GM19328 (cell line): Measurements from ENCODE around the gene CERK.

Source experiments
- ATAC-seq: cut with Tn5 transposase; IDR thresholded peaks from one replicate; pipeline ENCODE4 v1.9.1; 2021; ENCODE audit warnings: mild to moderate bottlenecking, moderate library complexity; ENCODE audit not compliant: unreplicated experiment

The CERK gene

DNA sequence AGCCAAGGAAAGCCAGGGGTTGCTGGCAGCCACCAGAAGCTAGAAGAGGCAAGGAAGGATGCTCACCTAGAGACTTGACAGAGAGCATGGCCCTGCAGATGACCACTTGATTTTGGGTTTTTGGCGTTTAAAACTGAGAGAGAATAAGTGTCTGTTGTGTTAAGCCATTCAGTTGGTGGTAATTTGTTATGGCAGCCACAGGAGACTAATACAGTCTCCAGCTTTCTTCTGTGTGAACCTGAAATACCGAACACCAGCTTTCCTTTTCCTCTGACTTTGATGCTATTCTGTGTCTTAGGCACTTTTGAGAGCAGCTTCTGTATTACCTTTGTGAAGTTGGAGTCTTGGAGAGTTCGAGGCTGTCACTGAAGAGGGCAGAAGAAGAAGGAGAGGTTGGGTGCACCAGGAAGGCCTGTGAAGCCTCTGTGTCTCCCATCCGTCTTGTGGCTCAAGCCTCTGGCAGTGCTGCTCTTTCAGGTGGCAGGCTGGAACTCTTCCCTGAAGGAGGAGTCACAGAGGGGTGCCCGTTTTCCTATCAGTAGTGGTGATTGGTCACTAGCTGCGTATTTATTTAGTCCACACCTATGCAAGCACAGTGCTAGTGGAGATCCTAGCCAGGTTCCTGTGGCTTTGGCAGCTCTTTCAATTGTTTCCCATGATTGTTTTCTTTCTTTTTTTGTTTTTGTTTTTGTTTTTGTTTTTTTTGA, 26.9 kb upstream of the CERK start:
- ATAC-seq = no peak

DNA sequence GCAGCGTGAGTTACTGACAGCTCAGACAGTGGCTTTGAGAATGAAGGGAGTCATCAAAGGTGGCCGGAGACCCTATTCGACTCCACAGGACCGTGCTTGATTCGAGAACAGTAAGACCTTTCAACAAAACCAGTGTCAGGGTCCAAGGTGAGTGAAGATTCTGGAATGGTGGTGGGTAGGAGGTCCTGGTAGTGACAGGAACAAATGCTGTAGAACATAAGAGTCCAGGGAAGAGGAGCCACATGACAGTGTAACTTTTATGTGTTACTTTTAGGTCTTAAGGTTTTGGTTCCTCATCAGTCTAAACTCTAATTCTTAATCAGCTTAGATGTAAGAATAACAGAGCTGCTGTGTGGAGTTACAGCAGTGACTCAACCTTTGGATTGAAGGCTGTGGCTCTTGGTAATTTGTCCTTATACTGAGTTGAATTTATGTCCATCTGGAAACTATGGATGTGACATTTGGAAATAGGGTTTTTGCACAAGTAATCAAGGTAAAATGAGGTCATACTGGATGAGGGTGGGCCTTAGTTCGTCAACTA, 26.2 kb upstream of the CERK start:
- ATAC-seq = no peak

DNA sequence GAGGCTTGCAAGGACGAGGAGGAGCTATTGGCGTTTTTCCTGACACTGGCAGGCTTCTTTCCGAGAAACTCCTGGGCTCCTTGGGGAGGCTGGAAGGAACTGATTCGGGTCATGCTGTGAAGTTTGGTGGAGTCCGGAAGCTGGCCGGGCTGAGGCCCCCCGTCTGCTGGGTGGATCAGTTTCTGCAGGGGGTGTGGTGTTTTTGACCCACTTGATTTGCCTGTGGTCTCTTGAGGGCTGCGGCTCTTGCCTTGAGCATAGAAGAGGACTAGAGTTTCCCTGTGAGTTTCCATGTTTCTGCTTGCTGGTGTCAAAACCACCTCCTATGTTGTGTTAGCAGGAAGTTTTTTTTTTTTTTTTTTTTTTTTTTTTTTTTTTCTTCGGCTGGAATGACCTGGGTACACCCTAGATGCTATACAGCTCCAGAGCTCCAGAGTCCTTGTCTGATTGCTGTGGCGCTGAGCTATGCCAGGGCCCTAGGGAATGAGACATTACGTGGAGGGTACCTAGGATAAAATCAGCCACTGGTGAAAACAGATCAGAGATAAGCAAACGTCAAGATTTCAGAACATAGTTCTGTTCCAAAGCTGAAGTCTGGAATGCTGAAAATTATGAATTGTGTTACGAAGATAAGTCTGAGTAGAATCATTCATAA, 25.1 kb upstream of the CERK start:
- ATAC-seq = peak; percentile 43

DNA sequence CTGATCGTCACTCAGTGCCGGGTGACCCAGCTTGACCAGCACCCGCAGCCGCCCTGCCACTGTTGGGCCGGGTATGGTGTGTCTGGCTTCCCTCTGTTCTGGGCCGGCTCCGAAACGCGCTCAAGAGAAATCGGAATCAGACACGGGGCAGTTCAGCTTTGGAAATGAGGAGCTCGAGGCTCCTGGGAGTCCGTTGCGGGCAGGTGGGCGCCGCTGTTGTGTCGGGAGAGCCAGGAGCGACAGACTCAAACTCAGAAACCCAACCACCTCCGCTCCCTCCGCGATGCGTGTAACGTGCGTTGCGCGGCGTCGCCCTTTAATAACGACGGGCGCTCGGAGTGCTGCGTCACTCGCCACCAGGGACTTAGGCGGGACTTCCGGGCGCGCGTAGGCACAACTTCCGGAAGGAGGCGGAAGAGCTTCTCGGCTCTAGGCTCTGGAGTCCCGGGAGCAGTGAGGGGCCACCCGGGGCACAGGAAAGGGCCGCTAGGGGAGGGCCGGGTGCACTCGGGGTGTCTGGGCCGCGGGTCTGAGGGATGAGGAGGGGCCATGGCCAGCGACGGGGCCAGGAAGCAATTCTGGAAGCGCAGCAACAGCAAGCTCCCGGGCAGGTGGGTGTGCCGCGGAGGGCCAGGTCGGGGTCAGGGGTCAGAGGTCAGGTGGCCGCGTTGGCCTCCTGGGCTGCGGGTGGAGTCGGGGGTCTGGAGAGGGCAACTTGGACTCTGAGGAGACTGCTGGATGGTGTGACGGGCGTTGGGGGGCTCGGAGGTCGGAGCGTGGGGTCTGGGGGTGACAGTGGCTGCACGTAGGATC, 24.4 kb upstream of the CERK start, which contains the start of gene TBC1D22A:
TBC1D22A (plus strand) TSS at position 413 of the 813 bp plus-strand sequence; CDS start at position 550, 137 bp downstream.
- peak; percentile 72 for ATAC-seq

DNA sequence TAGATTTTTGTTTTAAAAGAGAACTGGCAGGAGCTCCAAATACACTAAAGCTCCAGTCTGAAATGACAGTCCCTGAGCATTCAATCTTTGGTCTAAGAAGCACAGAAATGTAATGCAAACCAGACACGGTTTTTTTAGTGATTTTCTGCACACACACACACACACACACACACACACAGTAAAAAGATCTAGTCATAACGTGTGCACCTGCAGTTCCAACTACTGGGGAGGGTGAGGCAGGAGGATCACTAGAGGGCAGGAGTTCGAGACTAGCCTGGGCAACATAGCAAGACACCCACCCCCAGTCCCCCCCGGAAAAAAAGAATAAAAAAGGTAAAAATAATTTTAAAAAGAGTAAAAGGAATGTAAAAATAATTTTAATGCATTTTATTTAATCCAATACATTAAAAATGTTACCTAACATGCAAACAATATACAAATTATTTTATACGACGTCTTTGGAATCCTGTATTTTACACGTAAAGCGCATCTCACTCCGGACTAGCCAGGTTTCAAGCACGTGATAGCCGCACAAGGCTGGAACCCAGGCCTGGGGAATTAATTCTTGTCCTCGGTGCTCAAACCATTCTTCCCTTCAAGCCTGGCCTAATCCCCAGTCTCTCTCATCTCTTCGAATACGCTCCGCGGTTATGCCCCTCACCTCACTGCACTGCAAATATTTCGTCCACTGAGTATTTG, 23.6 kb upstream of the CERK start:
- ATAC-seq = no peak

DNA sequence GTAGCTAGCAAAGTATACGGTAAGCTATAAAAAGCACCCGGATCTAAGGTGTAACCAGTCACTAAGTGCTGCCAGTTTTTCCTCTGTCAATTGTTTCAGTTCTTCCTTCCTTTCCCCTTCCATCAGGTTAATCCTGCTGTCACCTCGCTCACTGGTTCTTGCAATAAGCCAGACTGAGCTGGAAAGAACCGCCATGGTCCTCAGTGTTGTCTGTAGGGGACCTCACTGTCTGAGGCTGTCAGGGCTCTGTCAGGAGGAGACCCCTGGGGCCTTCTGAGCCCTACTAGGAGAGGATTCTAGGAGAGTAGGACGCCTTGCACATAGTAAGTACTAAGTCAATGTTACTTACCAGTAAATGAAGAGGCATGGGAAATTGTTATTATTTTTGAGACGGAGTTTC, 23.0 kb upstream of the CERK start:
- ATAC-seq = no peak

DNA sequence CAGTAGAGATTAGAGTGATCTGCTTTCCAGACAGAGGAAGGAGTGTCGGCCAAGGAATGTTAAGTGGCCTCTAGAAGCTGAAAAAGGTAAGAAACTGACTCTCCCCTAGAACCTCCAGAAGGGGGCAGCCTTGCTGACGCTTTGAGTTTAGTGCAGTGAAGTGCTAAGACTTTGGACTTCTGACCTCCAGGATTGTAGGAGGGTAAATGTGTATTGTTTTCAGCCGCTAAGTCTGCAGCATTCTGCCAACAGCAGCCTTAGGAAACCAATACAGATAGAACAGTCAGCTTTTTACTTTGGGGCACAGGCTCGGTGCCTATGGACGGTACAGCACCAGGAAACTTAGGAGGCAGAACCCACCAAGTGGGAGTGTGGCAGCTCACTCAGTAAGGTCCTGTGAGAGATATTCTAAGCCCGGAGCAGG, 20.8 kb upstream of the CERK start:
- no peak for ATAC-seq

DNA sequence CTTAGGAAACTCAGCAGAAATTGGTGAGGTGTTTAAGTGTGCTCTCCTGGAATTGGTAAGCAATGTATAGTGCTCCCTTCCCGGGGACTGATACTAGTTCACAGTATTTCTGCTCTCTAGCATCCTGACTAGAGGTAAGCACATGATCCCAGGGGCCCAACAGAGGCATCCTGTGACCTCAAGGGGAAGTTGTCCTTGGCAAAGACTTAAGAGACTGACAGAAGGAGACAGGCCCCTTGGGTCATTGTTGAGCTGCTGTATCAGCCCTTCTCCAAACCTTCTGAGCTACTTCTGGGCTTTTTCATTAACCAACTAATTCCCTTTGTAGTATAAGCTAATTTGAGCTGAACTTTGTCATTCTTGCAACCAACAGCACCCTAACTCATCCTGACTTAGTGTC, 20.1 kb upstream of the CERK start:
- no peak for ATAC-seq

DNA sequence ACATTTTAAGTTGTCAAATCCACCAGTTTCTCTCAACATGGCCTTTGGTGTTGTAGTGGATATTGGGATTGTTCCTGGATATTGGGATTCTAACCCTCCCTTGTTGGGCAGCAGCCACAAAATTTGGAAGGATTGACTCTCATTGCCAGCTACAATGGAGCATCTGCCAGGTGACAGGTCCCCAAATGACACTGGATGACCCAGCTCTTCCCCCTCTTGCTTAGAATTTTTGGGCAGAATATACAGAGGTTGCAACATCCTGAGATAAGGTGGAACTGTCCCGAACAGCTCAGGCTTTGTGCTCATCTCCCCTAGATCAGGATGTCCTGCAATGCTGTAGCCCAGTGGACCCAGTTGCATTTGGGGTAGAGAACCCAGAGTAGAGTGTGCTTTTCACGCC, 19.1 kb upstream of the CERK start:
- no peak for ATAC-seq

DNA sequence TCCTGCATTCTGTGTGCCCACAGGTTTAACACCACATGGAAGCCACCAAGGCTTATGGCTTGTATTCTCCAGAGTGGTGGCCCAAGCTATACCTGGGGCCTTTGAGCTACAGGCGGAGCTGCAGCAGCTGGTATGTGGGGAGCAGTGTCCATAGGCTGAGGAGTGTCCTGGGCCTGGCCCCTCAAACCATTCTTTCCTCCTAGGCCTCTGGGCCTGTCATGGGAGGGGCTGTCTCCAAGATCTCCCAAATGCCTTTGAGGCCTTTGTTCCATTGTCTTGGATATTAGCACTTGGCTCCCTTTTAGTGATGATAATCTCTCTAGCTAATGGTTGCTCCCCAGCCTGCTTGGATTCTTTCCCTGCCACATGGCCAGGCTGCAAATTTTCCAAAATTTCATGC, 18.0 kb upstream of the CERK start:
- ATAC-seq = no peak

DNA sequence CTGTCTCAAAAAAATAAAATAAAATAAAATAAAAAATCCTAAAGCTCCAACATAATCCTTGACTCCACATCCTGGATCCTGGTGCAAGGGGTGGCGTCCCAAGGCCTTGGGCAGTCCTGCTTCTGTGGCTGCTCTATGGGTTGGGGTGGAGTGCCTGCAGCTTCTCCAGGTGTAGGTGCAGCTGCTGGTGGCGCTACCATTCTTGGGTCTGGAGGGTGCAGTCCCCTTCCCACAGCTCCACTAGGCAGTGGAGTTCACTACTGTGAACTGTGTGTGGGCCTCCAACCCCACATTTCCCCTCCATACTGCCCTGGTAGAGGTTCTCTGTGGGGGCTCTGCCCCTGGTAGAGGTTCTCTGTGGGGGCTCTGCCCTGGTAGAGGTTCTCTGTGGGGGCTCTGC, 17.5 kb upstream of the CERK start:
- ATAC-seq = no peak

DNA sequence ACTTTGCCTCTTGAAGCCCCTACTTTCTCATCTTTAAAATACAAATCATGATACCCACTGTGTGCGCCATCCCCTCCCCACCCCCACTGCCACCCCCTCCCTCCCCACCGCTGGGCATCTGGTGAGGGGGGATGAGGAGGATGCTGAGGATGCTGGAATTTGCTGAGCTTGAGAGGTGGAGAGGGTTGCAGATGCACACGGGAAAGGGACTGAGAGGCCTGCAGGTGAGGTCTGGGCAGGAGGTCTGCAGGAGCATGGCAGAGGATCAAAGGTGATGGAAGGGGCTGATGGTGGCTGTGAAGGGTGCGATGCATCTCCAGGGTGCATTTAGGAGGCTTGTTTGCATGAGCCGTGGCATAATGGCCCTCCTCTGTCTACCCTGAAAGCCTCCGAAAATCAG, 16.8 kb upstream of the CERK start:
- ATAC-seq = no peak

DNA sequence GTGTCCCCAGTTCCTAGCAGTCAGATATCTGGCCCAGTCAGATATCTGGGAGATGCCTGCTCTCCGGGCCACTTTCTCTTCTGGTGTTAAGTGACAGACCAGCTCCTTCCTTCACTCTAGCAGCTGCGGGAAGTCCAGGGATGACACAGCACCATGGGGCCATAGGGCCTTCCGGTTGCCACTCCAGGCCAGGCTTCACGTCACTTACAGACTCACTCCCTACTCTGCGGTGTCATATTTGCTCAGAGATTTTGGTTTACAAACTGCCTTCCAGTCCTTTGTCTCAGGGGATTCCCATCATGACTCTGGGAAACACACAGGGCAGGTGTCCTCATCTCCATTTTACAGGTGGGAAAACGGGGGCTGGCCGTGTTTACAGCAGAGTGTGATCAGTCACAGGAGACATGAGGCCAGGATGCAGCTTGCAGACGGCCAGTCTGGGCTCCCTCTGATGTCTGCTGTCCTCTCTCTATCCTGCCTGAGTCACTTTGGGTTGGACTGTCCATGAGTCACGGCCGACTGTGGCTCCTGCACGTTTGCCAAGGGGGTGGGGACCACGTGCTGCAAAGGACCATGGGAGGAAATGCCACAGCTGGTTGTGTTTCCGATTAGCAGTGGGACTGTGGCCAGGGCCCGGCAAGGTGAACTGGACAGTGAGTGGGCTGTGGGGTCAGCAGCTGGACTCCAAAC, 16.2 kb upstream of the CERK start:
- no peak for ATAC-seq

DNA sequence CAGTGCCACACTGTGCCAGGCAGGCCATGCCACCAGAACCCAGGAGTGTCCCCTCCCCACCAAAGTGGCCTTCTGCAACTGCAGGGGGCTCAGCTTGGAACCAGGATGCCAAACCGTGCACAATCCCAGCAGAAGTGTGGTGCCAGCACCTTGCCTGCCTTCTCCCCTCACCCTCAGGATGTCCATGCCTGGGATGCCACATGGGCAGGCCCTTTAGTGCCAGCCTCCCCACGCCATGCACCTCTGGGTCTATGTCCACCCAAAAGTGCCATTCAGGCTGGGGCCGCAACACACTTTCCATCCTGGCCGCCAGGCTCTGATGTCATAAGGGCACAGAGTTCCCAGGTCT, 15.7 kb upstream of the CERK start:
- ATAC-seq = no peak

DNA sequence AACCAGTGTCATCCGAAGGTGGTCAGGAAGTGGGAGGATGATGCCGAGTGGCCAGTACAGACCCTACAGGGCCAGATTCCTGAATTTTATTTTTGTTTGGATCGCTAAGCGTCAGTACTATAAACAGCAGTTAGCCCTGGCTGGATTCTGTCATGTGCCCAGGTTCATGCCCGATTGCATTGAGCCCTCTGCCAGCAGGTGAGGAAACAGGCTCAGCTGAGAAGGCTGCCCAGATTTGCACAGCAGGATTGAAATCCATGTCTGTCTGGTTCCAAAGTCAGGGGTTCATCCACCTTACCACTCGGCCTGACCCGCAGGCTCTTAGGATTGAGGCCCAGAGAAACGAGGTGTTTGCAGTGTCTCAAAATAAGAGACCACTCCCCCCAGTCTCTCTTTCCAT, 15.3 kb upstream of the CERK start:
- ATAC-seq = no peak

DNA sequence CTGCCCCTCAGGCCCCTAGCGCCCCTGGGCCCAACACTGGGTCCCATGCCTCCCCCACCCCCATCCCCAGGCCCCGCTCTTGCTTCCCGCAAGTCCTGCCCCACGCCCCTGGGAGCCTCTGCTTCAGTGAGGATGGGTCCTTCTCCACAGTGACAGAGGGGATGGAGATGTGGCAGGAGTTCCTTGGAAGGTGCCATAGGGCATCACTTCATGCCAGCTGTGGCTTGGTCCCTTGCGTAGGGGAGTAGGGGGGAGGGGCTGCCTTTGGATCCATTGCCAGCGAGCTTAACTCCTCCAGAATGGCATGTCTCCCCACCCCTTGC, 14.9 kb upstream of the CERK start:
- no peak for ATAC-seq

DNA sequence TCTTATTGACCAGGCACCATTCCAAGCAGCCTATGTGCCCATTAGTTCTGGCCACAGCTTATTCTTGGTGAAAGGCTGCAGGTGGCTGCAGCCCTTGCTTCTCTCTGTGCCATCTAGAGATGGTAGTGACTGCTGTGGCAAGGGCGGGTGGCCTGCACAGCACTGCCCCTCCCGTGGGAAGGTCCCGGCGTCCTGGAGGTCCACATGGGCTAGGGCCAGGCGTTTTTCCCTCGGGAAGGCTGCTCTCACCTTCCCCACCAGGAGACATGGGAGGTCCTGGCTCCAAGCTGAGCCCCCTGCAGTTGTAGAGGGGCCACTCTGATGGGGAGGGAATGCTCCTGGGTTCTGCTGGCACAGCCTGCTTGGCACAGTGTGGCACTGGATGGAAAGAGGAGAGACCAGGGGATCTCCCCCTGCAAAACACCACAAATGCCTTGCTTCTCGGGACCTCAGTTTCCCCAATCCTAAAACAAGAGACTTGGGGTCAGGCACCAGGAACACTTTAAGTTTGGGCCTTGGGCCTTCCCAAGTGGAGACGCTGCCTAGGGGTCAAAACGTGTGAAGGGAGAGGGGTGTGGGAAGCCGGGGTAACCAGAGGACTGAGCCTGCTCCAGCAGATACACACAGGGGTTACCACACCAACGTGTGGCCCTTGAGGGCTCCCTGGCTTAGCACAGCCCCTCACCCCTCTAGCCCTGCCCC, 14.4 kb upstream of the CERK start:
- no peak for ATAC-seq

DNA sequence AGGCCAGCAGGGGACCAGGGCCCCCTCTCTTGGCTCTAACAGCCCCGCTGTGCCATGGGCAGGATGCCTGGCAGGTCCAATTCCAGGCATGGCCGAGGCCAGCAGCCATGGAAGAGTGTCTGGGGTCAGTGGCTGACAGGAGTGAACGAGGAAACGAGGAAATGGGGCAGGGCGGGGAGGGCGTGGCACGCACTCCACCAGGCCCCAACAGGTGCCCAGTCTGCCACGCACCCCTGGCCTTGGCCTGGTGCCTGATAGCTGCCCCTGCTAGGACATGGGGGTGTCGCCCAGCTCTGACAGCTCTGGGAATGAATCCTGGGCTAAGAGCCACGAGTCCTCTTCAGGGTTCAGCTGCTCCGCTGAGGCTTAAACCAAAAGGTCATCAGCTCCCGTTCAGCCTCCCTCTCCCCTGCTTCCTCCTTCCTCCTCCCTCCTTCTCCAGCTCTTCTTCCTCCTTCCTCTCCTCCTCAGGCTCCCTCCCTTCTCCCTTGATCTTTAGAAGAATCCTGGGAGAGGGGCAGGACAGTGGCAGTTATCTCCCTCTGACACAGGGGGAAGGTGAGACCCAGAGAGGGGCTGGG, 12.9 kb upstream of the CERK start:
- no peak for ATAC-seq

DNA sequence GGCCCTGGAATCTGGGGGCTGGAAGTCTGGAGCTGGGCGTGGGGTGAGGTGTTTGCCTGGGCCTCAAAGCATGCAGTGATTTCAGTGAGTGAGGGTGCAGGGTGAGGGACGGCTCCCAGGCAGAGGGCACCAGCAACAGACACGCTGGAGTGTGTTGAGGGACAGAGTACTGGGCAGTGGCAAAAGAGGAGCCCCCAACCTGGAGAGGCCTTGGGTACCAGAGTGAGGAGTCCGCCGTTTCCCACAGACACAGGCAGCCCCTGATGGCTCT, 12.4 kb upstream of the CERK start:
- no peak for ATAC-seq
